Endothelial cell of umbilical vein (primary cell): ENCODE data around the gene ATP6V1F. TPM values are rescaled to one million over a fixed set of nuclear protein-coding genes. Genes with fewer than 3 reads are reported as not detected.

ENCODE experiments used
- BruUV-seq: library from RNA; stranded (reverse); fragments of 400-500 nt; replicated peaks from 2 replicates; lab custom pipeline; 2021; lab: Mats Ljungman, UMichigan
- CTCF ChIA-PET: fragments of 300-600, 350-600 bp; sonication (Branson Sonifier 250); formaldehyde crosslinking; loops from one replicate; lab custom pipeline; 2021; ENCODE audit warnings: antibody characterized with exemption, inconsistent platforms; lab: Charles Lee
- POLR2A ChIA-PET: fragments of 300-600, 350-600 bp; sonication (Branson Sonifier 250); formaldehyde crosslinking; loops from one replicate; lab custom pipeline; 2021; ENCODE audit warnings: antibody characterized with exemption, inconsistent platforms; lab: Charles Lee
- DNase-seq: peaks from one replicate; pipeline ENCODE4 v3.0.0-alpha.2; 2011; ENCODE audit warnings: low read depth, low spot score
- FAIRE-seq: peaks from 2 replicates; lab custom pipeline; 2011; peaks lifted over from hg19 to GRCh38; lab: Jason Lieb, UNC
- H2AFZ ChIP-seq: 2 replicates; pipeline ENCODE4 v1.6.0; 2012; ENCODE audit warnings: low read depth, low read length, control low read depth, inconsistent platforms
- H3K27ac ChIP-seq: 2 replicates; pipeline ENCODE4 v1.5.1; 2011; ENCODE audit warnings: low read depth, mild to moderate bottlenecking, control low read depth, low read length, moderate library complexity; ENCODE audit not compliant: insufficient read depth
- H3K27me3 ChIP-seq, 2 experiments: 2 replicates each; pipeline versions ENCODE4 v1.6.0 to v1.6.1; 2011; ENCODE audit warnings: low read length in 2 of 2, mixed read lengths in 1 of 2; ENCODE audit not compliant: control insufficient read depth in 2 of 2, insufficient read depth in 2 of 2
- H3K36me3 ChIP-seq, 2 experiments: 2 replicates in 1 of 2; 3 replicates in 1 of 2; pipeline ENCODE4 v1.5.1; 2011; ENCODE audit warnings: low read length in 2 of 2, mild to moderate bottlenecking in 1 of 2, moderate library complexity in 1 of 2; ENCODE audit not compliant: control insufficient read depth in 2 of 2, insufficient read depth in 2 of 2; ENCODE audit errors: extremely low read depth in 1 of 2
- H3K4me1 ChIP-seq: 3 replicates; pipeline ENCODE4 v1.5.1; 2011; ENCODE audit warnings: mild to moderate bottlenecking, low read length; ENCODE audit not compliant: control insufficient read depth, insufficient read depth; ENCODE audit errors: extremely low read depth
- H3K4me2 ChIP-seq: 2 replicates; pipeline ENCODE4 v1.6.1; 2011; ENCODE audit warnings: low read length, control low read depth, mixed read lengths; ENCODE audit not compliant: insufficient read depth
- H3K4me3 ChIP-seq, 3 experiments: fragments of 200-600 bp in 1 of 3; sonication (generic), shearing (Covaris generic) in 1 of 3; replicated peaks in 1 of 3; 2 replicates each; pipeline ENCODE4 v1.5.1; 2011 to 2016; ENCODE audit warnings: control low read depth in 3 of 3, low read length in 3 of 3, mild to moderate bottlenecking in 2 of 3, inconsistent platforms in 1 of 3, low read depth in 1 of 3, moderate library complexity in 1 of 3; ENCODE audit not compliant: insufficient read depth in 1 of 3
- H3K79me2 ChIP-seq: 2 replicates; pipeline ENCODE4 v1.6.0; 2012; ENCODE audit warnings: low read length, inconsistent platforms; ENCODE audit not compliant: control insufficient read depth, insufficient read depth
- H3K9ac ChIP-seq: replicated peaks from 2 replicates; pipeline ENCODE3; 2011; ENCODE audit warnings: low read length, control low read depth; ENCODE audit not compliant: insufficient read depth; ENCODE audit errors: extremely low read depth
- H3K9me1 ChIP-seq: replicated peaks from 3 replicates; pipeline ENCODE4 v1.6.0; 2011; ENCODE audit warnings: mild to moderate bottlenecking, low read length; ENCODE audit not compliant: control insufficient read depth, insufficient read depth; ENCODE audit errors: extremely low read depth
- H3K9me3 ChIP-seq: replicated peaks from 2 replicates; pipeline ENCODE4 v1.5.1; 2012; ENCODE audit warnings: low read length, inconsistent platforms; ENCODE audit not compliant: control insufficient read depth, insufficient read depth
- H4K20me1 ChIP-seq: replicated peaks from 2 replicates; pipeline ENCODE3; 2011; ENCODE audit warnings: mild to moderate bottlenecking, low read length; ENCODE audit not compliant: control insufficient read depth, insufficient read depth; ENCODE audit errors: extremely low read depth
- EZH2 ChIP-seq: IDR thresholded peaks from 2 replicates; pipeline ENCODE4 v1.6.1; 2012; ENCODE audit warnings: borderline replicate concordance, low read depth, mild to moderate bottlenecking, moderate library complexity, low read length, inconsistent platforms; ENCODE audit not compliant: severe bottlenecking
- FOS ChIP-seq: IDR thresholded peaks from 2 replicates; pipeline ENCODE4 v1.6.1; 2011; ENCODE audit warnings: mild to moderate bottlenecking, low read length, moderate library complexity, borderline replicate concordance; ENCODE audit not compliant: insufficient read depth
- GATA2 ChIP-seq: IDR thresholded peaks from 2 replicates; pipeline ENCODE4 v1.7.0; 2011; ENCODE audit warnings: low read depth, mild to moderate bottlenecking, moderate library complexity, mixed read lengths, low read length; ENCODE audit not compliant: insufficient read length, insufficient read depth
- JUN ChIP-seq: IDR thresholded peaks from 2 replicates; pipeline ENCODE4 v1.6.1; 2011; ENCODE audit warnings: borderline replicate concordance, low read depth; ENCODE audit not compliant: insufficient read length, insufficient read depth
- MYC ChIP-seq: IDR thresholded peaks from one replicate; pipeline ENCODE4 v1.6.1; 2011; ENCODE audit warnings: mild to moderate bottlenecking, low read depth, low read length
- POLR2A ChIP-seq: IDR thresholded peaks from 2 replicates; pipeline ENCODE4 v1.6.1; 2012; ENCODE audit warnings: low read depth, mild to moderate bottlenecking, control low read depth, low read length
- POLR2AphosphoS5 ChIP-seq: IDR thresholded peaks from 2 replicates; pipeline ENCODE4 v1.6.1; 2012; ENCODE audit warnings: low read depth, mild to moderate bottlenecking, control low read depth, low read length, moderate library complexity; ENCODE audit not compliant: insufficient read depth
- dilution Hi-C: fragments of 300-500 bp; cut with MboI; formaldehyde crosslinking; loops from one replicate; pipeline ENCODE4 v1.15.0; 2019; ENCODE audit warnings: low sequenced_read_pairs; ENCODE audit not compliant: extremely low pct_ligation_motif_present
- intact Hi-C: fragments of 100-400 bp; cut with micrococcal nuclease; formaldehyde crosslinking; loops from one replicate; pipeline ENCODE4 v1.10.0; 2022
- polyA plus RNA-seq, 4 experiments: library from polyadenylated mRNA; depleted of rRNA in 3 of 4; stranded (reverse) in 3 of 4; unstranded in 1 of 4; fragments of >200 nt; gene quantifications; 2 replicates each; pipeline versions ENCODE4 v1.2.1 to v1.2.3, GENCODE V29; 2011 to 2012; ENCODE audit warnings: missing spikeins in 1 of 4
- total RNA-seq: library from RNA; stranded (reverse); gene quantifications from 2 replicates; pipeline ENCODE4 v1.2.3, GENCODE V29; 2021
- TF ChIP-seq, protein P1 (sequence below), 2 donors: IDR thresholded peaks; 1 replicate in 1 of 2; 2 replicates in 1 of 2; pipeline ENCODE4 v1.5.1; 2011; ENCODE audit warnings: low read length in 2 of 2, mild to moderate bottlenecking in 2 of 2, moderate library complexity in 2 of 2, control low read depth in 1 of 2, inconsistent platforms in 1 of 2, low read depth in 1 of 2; ENCODE audit not compliant: insufficient read depth in 1 of 2; ENCODE audit errors: extremely low read depth in 1 of 2
- TF ChIP-seq, protein P2 (sequence below): IDR thresholded peaks from 2 replicates; pipeline ENCODE4 v1.6.1; 2011; ENCODE audit not compliant: insufficient read depth, insufficient read length

Gene ATP6V1F
- total and polyA plus RNA-seq, 2 donors (not counting 3 experiments of a cell fraction or from before 2014, with no cell fraction given): 156 to 360 TPM

DNA sequence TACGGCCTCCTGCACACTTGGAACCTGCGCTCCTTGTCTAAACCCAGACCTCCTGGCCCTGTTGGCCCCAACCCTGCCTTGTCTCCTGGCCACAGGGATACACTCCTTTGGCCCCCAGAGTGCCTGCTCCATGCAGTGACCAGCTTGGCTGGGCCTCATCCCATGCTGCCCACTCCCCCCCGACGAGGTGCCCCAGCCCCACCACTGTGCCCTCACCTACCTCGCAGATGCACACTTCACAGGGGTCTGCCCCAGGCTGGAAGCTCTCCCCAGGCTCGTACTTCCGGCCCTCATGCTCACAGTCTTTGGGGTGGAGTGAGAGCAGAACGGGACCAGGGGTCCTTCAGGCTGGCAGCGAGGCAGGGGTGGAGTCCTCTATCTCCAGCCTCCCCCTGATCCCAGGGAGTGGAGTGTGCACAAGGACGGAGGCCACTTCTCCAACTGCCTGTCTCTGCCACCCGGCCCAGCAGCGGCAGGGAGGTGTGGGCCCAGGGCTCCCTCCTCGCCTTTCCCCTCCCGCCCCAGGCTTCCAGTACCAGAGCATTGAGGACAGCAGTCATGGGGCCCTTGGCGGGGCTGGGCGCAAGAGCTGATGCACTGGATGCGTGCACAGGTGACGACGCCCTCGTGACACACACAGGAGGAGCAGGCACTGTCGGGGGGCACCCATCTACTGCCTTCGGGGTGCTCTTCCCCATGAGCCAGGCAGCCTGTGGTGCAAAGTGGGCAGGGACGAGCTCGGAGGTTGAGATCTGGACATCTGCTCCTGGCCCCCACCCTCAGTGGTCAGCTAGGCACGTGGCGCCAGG lies 22.1 kb downstream of the ATP6V1F start:
- CTCF ChIA-PET: interaction anchor here (1.1 to 3.0 kb wide), 20 partner anchors 12 to 485 kb away, joined by 3 to 42 read pairs (median 5); partner anchors contain the start of genes ATP6V1F and GARIN1A
- peaks cover 0 to 1% of the 10 kb centered on the region in 2 experiments for H3K27me3 ChIP-seq
- H2AFZ ChIP-seq: no peak overlapping the region
- no peak for TF ChIP-seq JUN
- TF ChIP-seq, protein P1, sequence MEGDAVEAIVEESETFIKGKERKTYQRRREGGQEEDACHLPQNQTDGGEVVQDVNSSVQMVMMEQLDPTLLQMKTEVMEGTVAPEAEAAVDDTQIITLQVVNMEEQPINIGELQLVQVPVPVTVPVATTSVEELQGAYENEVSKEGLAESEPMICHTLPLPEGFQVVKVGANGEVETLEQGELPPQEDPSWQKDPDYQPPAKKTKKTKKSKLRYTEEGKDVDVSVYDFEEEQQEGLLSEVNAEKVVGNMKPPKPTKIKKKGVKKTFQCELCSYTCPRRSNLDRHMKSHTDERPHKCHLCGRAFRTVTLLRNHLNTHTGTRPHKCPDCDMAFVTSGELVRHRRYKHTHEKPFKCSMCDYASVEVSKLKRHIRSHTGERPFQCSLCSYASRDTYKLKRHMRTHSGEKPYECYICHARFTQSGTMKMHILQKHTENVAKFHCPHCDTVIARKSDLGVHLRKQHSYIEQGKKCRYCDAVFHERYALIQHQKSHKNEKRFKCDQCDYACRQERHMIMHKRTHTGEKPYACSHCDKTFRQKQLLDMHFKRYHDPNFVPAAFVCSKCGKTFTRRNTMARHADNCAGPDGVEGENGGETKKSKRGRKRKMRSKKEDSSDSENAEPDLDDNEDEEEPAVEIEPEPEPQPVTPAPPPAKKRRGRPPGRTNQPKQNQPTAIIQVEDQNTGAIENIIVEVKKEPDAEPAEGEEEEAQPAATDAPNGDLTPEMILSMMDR (IDR thresholded peaks at IDR 0.05; ENCODE audit: extremely low read depth in 1 of 2, insufficient read depth in 1 of 2, low read depth in 1 of 2, low read length in 2 of 2): no peak
- no peak for TF ChIP-seq MYC
- no peak for TF ChIP-seq POLR2A
- TF ChIP-seq, protein P2, sequence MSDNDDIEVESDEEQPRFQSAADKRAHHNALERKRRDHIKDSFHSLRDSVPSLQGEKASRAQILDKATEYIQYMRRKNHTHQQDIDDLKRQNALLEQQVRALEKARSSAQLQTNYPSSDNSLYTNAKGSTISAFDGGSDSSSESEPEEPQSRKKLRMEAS: no peak
- no peak for TF ChIP-seq GATA2
- TF ChIP-seq EZH2: no peak
- no peak for TF ChIP-seq FOS
- no peak for TF ChIP-seq POLR2AphosphoS5
- POLR2A ChIA-PET: interaction anchor here (0.7 kb wide), 1 partner anchor 458 kb away, joined by 3 read pairs; no protein-coding TSS in a partner anchor
- H3K79me2 ChIP-seq: no peaks in the 10 kb centered on the region
- H3K9me1 ChIP-seq: no peaks in the 10 kb centered on the region
- dilution Hi-C loops (no loop called here), intact Hi-C loops (loop anchor here (5.0 kb wide), 3 partner anchors 117 to 457 kb away; partner anchors contain the start of gene METTL2B)
- H3K36me3 ChIP-seq: no peaks in the 10 kb centered on the region
- no peak for DNase-seq
- no peak overlapping the region for H3K9ac ChIP-seq
- H3K4me3 ChIP-seq: no peak overlapping the region
- H3K27ac ChIP-seq: no peak overlapping the region
- BruUV-seq: no TSS peak
- H3K4me1 ChIP-seq: no peaks in the 10 kb centered on the region
- no peaks in the 10 kb centered on the region for H3K9me3 ChIP-seq
- FAIRE-seq: no peak
- H3K4me2 ChIP-seq: no peak overlapping the region
- no peaks in the 10 kb centered on the region for H4K20me1 ChIP-seq
